ENCODE measurements around the gene PHEX.

PHEX gene

GRCh38 chrX:22037911-22038537 is 5.9 kb downstream of the PHEX start:
- no peak for DNase-seq (ENCODE audit: low read depth)
- no peak overlapping the region for H3K4me3 ChIP-seq (ENCODE audit: low read depth, low read length)

GRCh38 chrX:22039541-22039940 is 7.4 kb downstream of the PHEX start:
- DNase-seq (ENCODE audit: low read depth), result no peak
- no peak overlapping the region for H3K4me3 ChIP-seq (ENCODE audit: low read depth, low read length)

GRCh38 chrX:22040184-22040583 is 8.1 kb downstream of the PHEX start:
- no peak for DNase-seq (ENCODE audit: low read depth)
- H3K4me3 ChIP-seq (ENCODE audit: low read depth, low read length), result no peak overlapping the region

- H3K4me3 ChIP-seq (ENCODE audit: low read depth, low read length), result no peak overlapping the region
- DNase-seq (ENCODE audit: low read depth), result no peak
Measured at GRCh38 chrX:22041907-22042530, 9.9 kb downstream of the PHEX start.

GRCh38 chrX:22043872-22044271 is 11.7 kb downstream of the PHEX start:
- no peak for DNase-seq (ENCODE audit: low read depth)
- H3K4me3 ChIP-seq (ENCODE audit: low read depth, low read length), result no peak overlapping the region

- no peak for DNase-seq (ENCODE audit: low read depth)
- H3K4me3 ChIP-seq (ENCODE audit: low read depth, low read length), result no peak overlapping the region
Measured at GRCh38 chrX:22047468-22047867, 15.3 kb downstream of the PHEX start.

- DNase-seq (ENCODE audit: low read depth), result no peak
- H3K4me3 ChIP-seq (ENCODE audit: low read depth, low read length), result no peak overlapping the region
Measured at GRCh38 chrX:22053481-22053880, 21.4 kb downstream of the PHEX start.

GRCh38 chrX:22056235-22056634 is 24.1 kb downstream of the PHEX start:
- DNase-seq (ENCODE audit: low read depth), result no peak
- no peak overlapping the region for H3K4me3 ChIP-seq (ENCODE audit: low read depth, low read length)

- H3K4me3 ChIP-seq (ENCODE audit: low read depth, low read length), result no peak overlapping the region
- no peak for DNase-seq (ENCODE audit: low read depth)
Measured at GRCh38 chrX:22057667-22058066, 25.5 kb downstream of the PHEX start.

GRCh38 chrX:22059775-22060174 is 27.6 kb downstream of the PHEX start:
- DNase-seq (ENCODE audit: low read depth), result no peak

GRCh38 chrX:22060415-22061280 is 28.5 kb downstream of the PHEX start:
- H3K4me3 ChIP-seq (ENCODE audit: low read depth, low read length), result no peak overlapping the region
- no peak for DNase-seq (ENCODE audit: low read depth)

More at GRCh38 chrX:22059775-22060174, 27.6 kb downstream of the PHEX start:
- no peak overlapping the region for H3K4me3 ChIP-seq (ENCODE audit: low read depth, low read length)

GRCh38 chrX:22063284-22063683 is 31.2 kb downstream of the PHEX start:
- DNase-seq (ENCODE audit: low read depth), result no peak
- no peak overlapping the region for H3K4me3 ChIP-seq (ENCODE audit: low read depth, low read length)

GRCh38 chrX:22069586-22069985 is 37.5 kb downstream of the PHEX start:
- DNase-seq (ENCODE audit: low read depth), result no peak
- no peak overlapping the region for H3K4me3 ChIP-seq (ENCODE audit: low read depth, low read length)

- H3K4me3 ChIP-seq (ENCODE audit: low read depth, low read length), result no peak overlapping the region
- no peak for DNase-seq (ENCODE audit: low read depth)
Measured at GRCh38 chrX:22073928-22074327, 41.8 kb downstream of the PHEX start.

- DNase-seq (ENCODE audit: low read depth), result no peak
- no peak overlapping the region for H3K4me3 ChIP-seq (ENCODE audit: low read depth, low read length)
Measured at GRCh38 chrX:22078117-22078516, 46.0 kb downstream of the PHEX start.

- no peak overlapping the region for H3K4me3 ChIP-seq (ENCODE audit: low read depth, low read length)
- no peak for DNase-seq (ENCODE audit: low read depth)
Measured at GRCh38 chrX:22081475-22082092, 49.5 kb downstream of the PHEX start.

- H3K4me3 ChIP-seq (ENCODE audit: low read depth, low read length), result no peak overlapping the region
- no peak for DNase-seq (ENCODE audit: low read depth)
Measured at GRCh38 chrX:22086003-22086402, 53.9 kb downstream of the PHEX start.

- H3K4me3 ChIP-seq (ENCODE audit: low read depth, low read length), result no peak overlapping the region
- no peak for DNase-seq (ENCODE audit: low read depth)
Measured at GRCh38 chrX:22087011-22087557, 55.0 kb downstream of the PHEX start.

- H3K4me3 ChIP-seq (ENCODE audit: low read depth, low read length), result no peak overlapping the region
- DNase-seq (ENCODE audit: low read depth), result no peak
Measured at GRCh38 chrX:22088326-22088725, 56.2 kb downstream of the PHEX start.

GRCh38 chrX:22090181-22090580 is 58.1 kb downstream of the PHEX start:
- no peak overlapping the region for H3K4me3 ChIP-seq (ENCODE audit: low read depth, low read length)
- peak; percentile 63 for DNase-seq (ENCODE audit: low read depth)

All from skeletal muscle cell (primary cell).